ENCODE data around the gene OPCML. TPM values are rescaled to one million over a fixed set of nuclear protein-coding genes. Genes with fewer than 3 reads are reported as not detected.

OPCML gene
- total RNA-seq, 1 donor from 2014 or later, result 0.58 TPM

- DNase-seq (ENCODE audit: extremely low read depth, low read depth, low spot score), result no peak
Observed at GRCh38 chr11:132475026-132475425, 1057.3 kb downstream of the OPCML start.

GRCh38 chr11:132472411-132473172 lies 1059.7 kb downstream of the OPCML start:
- no peak for DNase-seq (ENCODE audit: extremely low read depth, low read depth, low spot score)

- no peak for DNase-seq (ENCODE audit: extremely low read depth, low read depth, low spot score)
Observed at GRCh38 chr11:132471466-132471865, 1060.8 kb downstream of the OPCML start.

GRCh38 chr11:132466983-132467382 lies 1065.3 kb downstream of the OPCML start:
- DNase-seq (ENCODE audit: extremely low read depth, low read depth, low spot score), result no peak

- DNase-seq (ENCODE audit: extremely low read depth, low read depth, low spot score), result no peak
Observed at GRCh38 chr11:132464939-132465338, 1067.4 kb downstream of the OPCML start.

GRCh38 chr11:132464003-132464342 lies 1068.3 kb downstream of the OPCML start:
- DNase-seq (ENCODE audit: extremely low read depth, low read depth, low spot score), result no peak

- no peak for DNase-seq (ENCODE audit: extremely low read depth, low read depth, low spot score)
Observed at GRCh38 chr11:132463295-132464002, 1068.9 kb downstream of the OPCML start.

GRCh38 chr11:132459736-132460135 lies 1072.6 kb downstream of the OPCML start:
- no peak for DNase-seq (ENCODE audit: extremely low read depth, low read depth, low spot score)

GRCh38 chr11:132457445-132457844 lies 1074.9 kb downstream of the OPCML start:
- DNase-seq (ENCODE audit: extremely low read depth, low read depth, low spot score), result no peak

GRCh38 chr11:132456751-132457328 lies 1075.5 kb downstream of the OPCML start:
- DNase-seq (ENCODE audit: extremely low read depth, low read depth, low spot score), result no peak

- DNase-seq (ENCODE audit: extremely low read depth, low read depth, low spot score), result no peak
Observed at GRCh38 chr11:132455044-132455443, 1077.3 kb downstream of the OPCML start.

GRCh38 chr11:132453406-132453805 lies 1078.9 kb downstream of the OPCML start:
- DNase-seq (ENCODE audit: extremely low read depth, low read depth, low spot score), result no peak

GRCh38 chr11:132452616-132453015 lies 1079.7 kb downstream of the OPCML start:
- DNase-seq (ENCODE audit: extremely low read depth, low read depth, low spot score), result no peak

- DNase-seq (ENCODE audit: extremely low read depth, low read depth, low spot score), result no peak
Observed at GRCh38 chr11:132451942-132452601, 1080.2 kb downstream of the OPCML start.

GRCh38 chr11:132450631-132451030 lies 1081.7 kb downstream of the OPCML start:
- no peak for DNase-seq (ENCODE audit: extremely low read depth, low read depth, low spot score)

GRCh38 chr11:132448334-132448995 lies 1083.8 kb downstream of the OPCML start:
- no peak for DNase-seq (ENCODE audit: extremely low read depth, low read depth, low spot score)

GRCh38 chr11:132447761-132448160 lies 1084.5 kb downstream of the OPCML start:
- no peak for DNase-seq (ENCODE audit: extremely low read depth, low read depth, low spot score)

GRCh38 chr11:132445859-132446291 lies 1086.4 kb downstream of the OPCML start:
- DNase-seq (ENCODE audit: extremely low read depth, low read depth, low spot score), result no peak

- no peak for DNase-seq (ENCODE audit: extremely low read depth, low read depth, low spot score)
Observed at GRCh38 chr11:132444911-132445310, 1087.4 kb downstream of the OPCML start.

- DNase-seq (ENCODE audit: extremely low read depth, low read depth, low spot score), result no peak
Observed at GRCh38 chr11:132439711-132440255, 1092.5 kb downstream of the OPCML start.

- DNase-seq (ENCODE audit: extremely low read depth, low read depth, low spot score), result no peak
Observed at GRCh38 chr11:132438418-132438817, 1093.9 kb downstream of the OPCML start.

Measured in glomerular endothelial cell (primary cell).